HG02798 (cell line): ENCODE measurements around the gene FBXW11.
"Not testable (repeated sequence)": the region's sequence is repeated elsewhere in the genome, so short reads cannot be mapped to it uniquely, and the experiment has no call there.

Source experiments
- ATAC-seq: cut with Tn5 transposase; IDR thresholded peaks from one replicate; pipeline ENCODE4 v1.9.1; 2021; ENCODE audit warnings: mild to moderate bottlenecking; ENCODE audit not compliant: unreplicated experiment, poor library complexity

FBXW11 gene

GRCh38 chr5:172020110-172020786, 13.8 kb upstream of the FBXW11 start:
- ATAC-seq = not testable (repeated sequence)

- ATAC-seq = no peak
Observed at GRCh38 chr5:172015346-172015745, 8.9 kb upstream of the FBXW11 start.

- ATAC-seq = no peak
Observed at GRCh38 chr5:172010278-172010677, 3.8 kb upstream of the FBXW11 start.

- no peak for ATAC-seq
Observed at GRCh38 chr5:172009536-172010270, 3.3 kb upstream of the FBXW11 start.

GRCh38 chr5:172008689-172009141, 2.3 kb upstream of the FBXW11 start:
- ATAC-seq = no peak

- no peak for ATAC-seq
Observed at GRCh38 chr5:172008111-172008455, 1.6 kb upstream of the FBXW11 start.

- no peak for ATAC-seq
Observed at GRCh38 chr5:172007175-172008110, 1.0 kb upstream of the FBXW11 start.

- ATAC-seq = no peak
Observed at GRCh38 chr5:172005708-172006320, 624 bp downstream of the FBXW11 start.

GRCh38 chr5:172004824-172005237, 1.6 kb downstream of the FBXW11 start:
- ATAC-seq = no peak

GRCh38 chr5:172003746-172004145, 2.7 kb downstream of the FBXW11 start:
- no peak for ATAC-seq

- ATAC-seq = no peak
Observed at GRCh38 chr5:172002840-172003512, 3.5 kb downstream of the FBXW11 start.

- no peak for ATAC-seq
Observed at GRCh38 chr5:172002310-172002709, 4.1 kb downstream of the FBXW11 start.

GRCh38 chr5:171999877-172000276, 6.6 kb downstream of the FBXW11 start:
- ATAC-seq = peak; percentile 50

GRCh38 chr5:171999100-171999499, 7.3 kb downstream of the FBXW11 start:
- ATAC-seq = no peak

- ATAC-seq = no peak
Observed at GRCh38 chr5:171997011-171997410, 9.4 kb downstream of the FBXW11 start.

- ATAC-seq = no peak
Observed at GRCh38 chr5:171992813-171993212, 13.6 kb downstream of the FBXW11 start.

GRCh38 chr5:171992305-171992704, 14.1 kb downstream of the FBXW11 start:
- no peak for ATAC-seq

- no peak for ATAC-seq
Observed at GRCh38 chr5:171990713-171991015, 15.8 kb downstream of the FBXW11 start.

GRCh38 chr5:171989946-171990712, 16.3 kb downstream of the FBXW11 start:
- ATAC-seq = no peak
